DOHH2 (cell line): ENCODE data around the gene ZNF860.

Source experiments
- H3F3A ChIP-seq: fragments of 200-600 bp; sonication (generic), shearing (Covaris generic); 2 replicates; pipeline ENCODE4 v1.6.0; 2016; ENCODE audit warnings: antibody characterized with exemption, mild to moderate bottlenecking; ENCODE audit not compliant: control insufficient read depth, insufficient read depth
- H3K27ac ChIP-seq: fragments of 200-600 bp; sonication (generic); 2 replicates; pipeline ENCODE4 v1.5.1; 2014; ENCODE audit warnings: low read depth, mild to moderate bottlenecking, low read length, moderate library complexity
- H3K27me3 ChIP-seq: fragments of 200-600 bp; sonication (generic); 2 replicates; pipeline ENCODE4 v1.6.1; 2014; ENCODE audit warnings: mild to moderate bottlenecking, low read length, mixed read lengths; ENCODE audit not compliant: control insufficient read depth
- H3K36me3 ChIP-seq: fragments of 200-600 bp; sonication (generic); 2 replicates; pipeline ENCODE4 v1.6.1; 2014; ENCODE audit warnings: mild to moderate bottlenecking, low read length, moderate library complexity, mixed read lengths; ENCODE audit not compliant: control insufficient read depth
- H3K4me1 ChIP-seq: fragments of 200-600 bp; sonication (generic); 2 replicates; pipeline ENCODE4 v1.6.1; 2014; ENCODE audit warnings: mild to moderate bottlenecking, low read length, mixed read lengths; ENCODE audit not compliant: control insufficient read depth
- H3K4me2 ChIP-seq: fragments of 200-600 bp; sonication (generic); 2 replicates; pipeline ENCODE4 v1.6.0; 2014; ENCODE audit warnings: mild to moderate bottlenecking, low read length, moderate library complexity
- H3K4me3 ChIP-seq: fragments of 200-600 bp; sonication (generic); 2 replicates; pipeline ENCODE4 v1.5.1; 2014; ENCODE audit warnings: mild to moderate bottlenecking, low read length, mixed read lengths
- H3K79me2 ChIP-seq: fragments of 200-600 bp; sonication (generic); 2 replicates; pipeline ENCODE4 v1.6.1; 2014; ENCODE audit warnings: mild to moderate bottlenecking, low read length, mixed read lengths; ENCODE audit not compliant: control insufficient read depth
- H3K9me2 ChIP-seq: fragments of 200-600 bp; sonication (generic); replicated peaks from 2 replicates; pipeline ENCODE4 v1.6.1; 2014; ENCODE audit warnings: mild to moderate bottlenecking, low read length, mixed read lengths; ENCODE audit not compliant: control insufficient read depth
- H3K9me3 ChIP-seq: fragments of 200-600 bp; sonication (generic); 2 replicates; pipeline ENCODE4 v1.6.1; 2014; ENCODE audit warnings: antibody characterized with exemption, low read length, mixed read lengths; ENCODE audit not compliant: control insufficient read depth, insufficient read depth
- H4K20me1 ChIP-seq: fragments of 200-600 bp; sonication (generic); 2 replicates; pipeline ENCODE4 v1.6.0; 2014; ENCODE audit warnings: low read depth, mild to moderate bottlenecking, antibody characterized with exemption, low read length, moderate library complexity; ENCODE audit not compliant: control insufficient read depth, insufficient read depth
- CTCF ChIP-seq: fragments of 200-600 bp; sonication (generic); IDR thresholded peaks from one replicate; pipeline ENCODE4 v1.5.1; 2014; ENCODE audit warnings: antibody characterized with exemption, mild to moderate bottlenecking, low read depth, low read length; ENCODE audit not compliant: poor library complexity, severe bottlenecking
- EZH2phosphoT487 ChIP-seq: fragments of 200-600 bp; sonication (generic); IDR thresholded peaks from 2 replicates; pipeline ENCODE4 v1.6.1; 2017; ENCODE audit warnings: borderline replicate concordance, mild to moderate bottlenecking, antibody characterized with exemption, low read length, moderate library complexity, mixed read lengths

The ZNF860 gene

GRCh38 chr3:31976302-31976701, 5.2 kb upstream of the ZNF860 start:
- H4K20me1 ChIP-seq = no peaks in the 10 kb centered on the region
- peaks cover 84% of the 10 kb centered on the region for H3K4me1 ChIP-seq
- H3K79me2 ChIP-seq = peaks cover 97% of the 10 kb centered on the region
- no peaks in the 10 kb centered on the region for H3K9me2 ChIP-seq
- H3K36me3 ChIP-seq = peaks cover 60% of the 10 kb centered on the region
- peaks cover 53% of the 10 kb centered on the region for H3F3A ChIP-seq
- no peaks in the 10 kb centered on the region for H3K9me3 ChIP-seq
- peak overlapping the region; percentile 89 for H3K27ac ChIP-seq
- H3K4me2 ChIP-seq = peak overlapping the region; percentile 99
- peak overlapping the region; percentile 89 for H3K4me3 ChIP-seq
- TF ChIP-seq EZH2phosphoT487 (no peak), CTCF (no peak)
- H3K27me3 ChIP-seq = no peaks in the 10 kb centered on the region

GRCh38 chr3:31977736-31978135, 3.8 kb upstream of the ZNF860 start:
- H3K36me3 ChIP-seq = peaks cover 57% of the 10 kb centered on the region
- H3K4me3 ChIP-seq = peak overlapping the region; percentile 94
- H3K4me1 ChIP-seq = peaks cover 80% of the 10 kb centered on the region
- H4K20me1 ChIP-seq = no peaks in the 10 kb centered on the region
- H3K27me3 ChIP-seq = no peaks in the 10 kb centered on the region
- H3K27ac ChIP-seq = peak overlapping the region; percentile 89
- no peak for TF ChIP-seq EZH2phosphoT487
- no peak for TF ChIP-seq CTCF
- H3F3A ChIP-seq = peaks cover 42% of the 10 kb centered on the region
- peaks cover 99% of the 10 kb centered on the region for H3K79me2 ChIP-seq
- peak overlapping the region; percentile 99 for H3K4me2 ChIP-seq
- no peaks in the 10 kb centered on the region for H3K9me3 ChIP-seq
- H3K9me2 ChIP-seq = no peaks in the 10 kb centered on the region

DNA sequence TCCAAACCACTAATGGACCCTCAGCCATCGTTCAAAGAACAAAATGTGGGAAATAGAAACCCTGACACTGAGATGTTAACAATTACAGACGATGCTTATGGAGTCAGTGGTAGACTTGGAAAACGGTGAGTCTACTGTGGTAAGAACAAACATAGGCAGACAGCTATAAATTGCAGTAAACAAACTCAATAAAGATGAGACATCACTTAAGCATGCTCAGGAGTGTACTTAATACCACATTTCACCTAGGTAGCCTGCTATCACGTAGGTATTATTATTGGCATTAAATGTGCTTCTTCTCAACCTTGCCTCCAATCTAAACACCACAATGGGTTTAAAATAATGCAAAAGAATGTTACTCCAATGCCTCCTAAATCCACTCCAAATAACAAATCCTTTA, 3.0 kb upstream of the ZNF860 start:
- peak overlapping the region; percentile 99 for H3K4me2 ChIP-seq
- H3K9me3 ChIP-seq = no peaks in the 10 kb centered on the region
- H3K4me1 ChIP-seq = peaks cover 80% of the 10 kb centered on the region
- TF ChIP-seq CTCF = no peak
- TF ChIP-seq EZH2phosphoT487 = no peak
- H3K4me3 ChIP-seq = peak overlapping the region; percentile 94
- peaks cover 64% of the 10 kb centered on the region for H3K36me3 ChIP-seq
- peaks cover 38% of the 10 kb centered on the region for H3F3A ChIP-seq
- H4K20me1 ChIP-seq = no peaks in the 10 kb centered on the region
- H3K79me2 ChIP-seq = peaks cover 99% of the 10 kb centered on the region
- peak overlapping the region; percentile 89 for H3K27ac ChIP-seq
- no peaks in the 10 kb centered on the region for H3K9me2 ChIP-seq
- no peaks in the 10 kb centered on the region for H3K27me3 ChIP-seq
